HepG2 (cell line): ENCODE data around the gene PLEKHN1. TPM values are rescaled to one million over a fixed set of nuclear protein-coding genes. Genes with fewer than 3 reads are reported as not detected.
A peak's percentile ranks its signal among the peaks of the same experiment; 100 is the strongest.
"Not testable (repeated sequence)": the region's sequence is repeated elsewhere in the genome, so short reads cannot be mapped to it uniquely, and the experiment has no call there.

Source experiments
- ATAC-seq: fragments of 200-7000 bp; cut with Tn5 transposase; 3 replicates; pipeline ENCODE4 v1.9.1; 2020; ENCODE audit warnings: mild to moderate bottlenecking, moderate library complexity
- BruUV-seq: library from RNA; stranded (reverse); fragments of 400-500 nt; replicated peaks from 2 replicates; lab custom pipeline; 2021; lab: Mats Ljungman, UMichigan
- CTCF ChIA-PET: fragments of 300-600 bp; formaldehyde crosslinking; extraction: SDS; loops from one replicate; lab custom pipeline; 2021; ENCODE audit warnings: low total read pairs, inconsistent platforms, low intra/inter-chr PET ratio; lab: Yijun Ruan, JAX
- POLR2A ChIA-PET: fragments of 350-600 bp; sonication (Branson Sonifier 250); formaldehyde crosslinking; loops from one replicate; lab custom pipeline; 2020; ENCODE audit warnings: antibody characterized with exemption, inconsistent platforms; lab: Yijun Ruan, JAX
- DNase-seq: peaks from one replicate; pipeline ENCODE4 v3.0.0-alpha.2; 2015; ENCODE audit warnings: low spot score
- FAIRE-seq: peaks from 3 replicates; lab custom pipeline; 2011; peaks lifted over from hg19 to GRCh38; lab: Jason Lieb, UNC
- H2AFZ ChIP-seq: one replicate; pipeline ENCODE4 v1.6.1; 2011; ENCODE audit warnings: low read length, inconsistent platforms
- H3K27ac ChIP-seq: fragments of 300-600 bp; 3 replicates; pipeline ENCODE4 v1.8.0; 2011; ENCODE audit warnings: mixed run types, mild to moderate bottlenecking, mixed read lengths, low read length, inconsistent platforms; ENCODE audit not compliant: insufficient read depth; ENCODE audit errors: extremely low read length
- H3K27me3 ChIP-seq, 2 experiments: fragments of 200-600 bp in 1 of 2; 2 replicates in 1 of 2; 3 replicates in 1 of 2; pipeline versions ENCODE4 v1.6.0 to v1.8.0; 2011; ENCODE audit warnings: low read length in 2 of 2, mild to moderate bottlenecking in 2 of 2, moderate library complexity in 2 of 2, inconsistent platforms in 1 of 2; ENCODE audit not compliant: insufficient read depth in 2 of 2, control insufficient read depth in 1 of 2
- H3K36me3 ChIP-seq, 2 experiments: fragments of 200-600 bp in 1 of 2; replicated peaks in 1 of 2; 2 replicates in 1 of 2; 3 replicates in 1 of 2; pipeline versions ENCODE4 v1.5.1 to v1.8.0; 2011; ENCODE audit warnings: low read length in 2 of 2, inconsistent platforms in 1 of 2; ENCODE audit not compliant: insufficient read depth in 2 of 2, control insufficient read depth in 1 of 2
- H3K4me1 ChIP-seq: 2 replicates; pipeline ENCODE4 v1.5.1; 2012; ENCODE audit warnings: low read length, inconsistent platforms; ENCODE audit not compliant: insufficient read depth
- H3K4me2 ChIP-seq: 2 replicates; pipeline ENCODE4 v1.6.0; 2011; ENCODE audit warnings: low read depth, low read length, inconsistent platforms
- H3K4me3 ChIP-seq, 3 experiments: fragments of 200-600 bp in 1 of 3; sonication (generic), shearing (Covaris generic) in 1 of 3; replicated peaks in 1 of 3; 2 replicates each; pipeline ENCODE4 v1.5.1; 2011 to 2016; ENCODE audit warnings: low read length in 3 of 3, inconsistent platforms in 2 of 3, low read depth in 2 of 3, mild to moderate bottlenecking in 2 of 3, control low read depth in 1 of 3, mixed read lengths in 1 of 3; ENCODE audit not compliant: insufficient read depth in 1 of 3
- H3K79me2 ChIP-seq: one replicate; pipeline ENCODE4 v1.6.1; 2011; ENCODE audit warnings: low read length, inconsistent platforms; ENCODE audit not compliant: insufficient read depth
- H3K9ac ChIP-seq: 2 replicates; pipeline ENCODE4 v1.6.0; 2011; ENCODE audit warnings: mild to moderate bottlenecking, low read depth, low read length, inconsistent platforms; ENCODE audit not compliant: insufficient read depth
- H3K9me3 ChIP-seq: 2 replicates; pipeline ENCODE4 v1.5.1; 2012; ENCODE audit warnings: mild to moderate bottlenecking, low read length
- H4K20me1 ChIP-seq: 2 replicates; pipeline ENCODE4 v1.6.0; 2011; ENCODE audit warnings: inconsistent platforms, mild to moderate bottlenecking, low read length, moderate library complexity; ENCODE audit not compliant: insufficient read depth
- ATM ChIP-seq: fragments of 450-650 bp; IDR thresholded peaks from 2 replicates; pipeline ENCODE4 v1.7.1; 2017; ENCODE audit warnings: mild to moderate bottlenecking, borderline replicate concordance
- CREB1 ChIP-seq, 2 experiments: fragments of 450-650 bp in 1 of 2; IDR thresholded peaks; 2 replicates each; pipeline ENCODE4 v1.6.1; 2016 to 2017; ENCODE audit warnings: control low read depth in 1 of 2, mild to moderate bottlenecking in 1 of 2, missing compliant biosample characterization in 1 of 2, missing genetic modification characterization in 1 of 2
- DR1 ChIP-seq: sonication (generic); formaldehyde crosslinking; IDR thresholded peaks from 2 replicates; pipeline ENCODE4 v1.8.0; 2021; ENCODE audit warnings: mild to moderate bottlenecking, missing genetic modification reagents, inconsistent platforms
- DRAP1 ChIP-seq: IDR thresholded peaks from 2 replicates; pipeline ENCODE4 v1.6.1; 2016; ENCODE audit warnings: missing genetic modification reagents, missing compliant biosample characterization
- LCORL ChIP-seq, 2 experiments: fragments of 450-650 bp in 1 of 2; sonication (generic) in 1 of 2; formaldehyde crosslinking in 1 of 2; IDR thresholded peaks; 2 replicates each; pipeline versions ENCODE4 v1.5.0 to v1.6.1; 2017 to 2020; ENCODE audit warnings: antibody characterized with exemption in 1 of 2, missing genetic modification reagents in 1 of 2
- MAZ ChIP-seq, 2 experiments: sonication (generic) in 1 of 2; formaldehyde crosslinking in 1 of 2; IDR thresholded peaks; 2 replicates each; pipeline versions ENCODE4 v1.5.0 to v1.6.1; 2012 to 2020; ENCODE audit warnings: low read depth in 2 of 2, mild to moderate bottlenecking in 2 of 2, borderline replicate concordance in 1 of 2, improper control_type of control experiment in 1 of 2, low read length in 1 of 2, missing genetic modification reagents in 1 of 2, moderate library complexity in 1 of 2
- MED1 ChIP-seq: sonication (generic); formaldehyde crosslinking; IDR thresholded peaks from 2 replicates; pipeline ENCODE4 v1.4.0; 2020; ENCODE audit warnings: missing genetic modification reagents
- MEIS1 ChIP-seq: sonication (generic); formaldehyde crosslinking; IDR thresholded peaks from 2 replicates; pipeline ENCODE4 v1.9.0; 2021; ENCODE audit warnings: mild to moderate bottlenecking, missing genetic modification reagents, moderate library complexity, borderline replicate concordance
- NFYB ChIP-seq: sonication (generic); formaldehyde crosslinking; IDR thresholded peaks from 2 replicates; pipeline ENCODE4 v1.4.0; 2020; ENCODE audit warnings: missing genetic modification reagents
- NFYC ChIP-seq: IDR thresholded peaks from 2 replicates; pipeline ENCODE4 v1.6.1; 2016; ENCODE audit warnings: missing genetic modification reagents, missing compliant biosample characterization
- POLR2A ChIP-seq, 2 experiments: IDR thresholded peaks; 2 replicates each; pipeline ENCODE4 v1.6.1; 2011; ENCODE audit warnings: low read depth in 2 of 2, low read length in 2 of 2, mild to moderate bottlenecking in 1 of 2, moderate library complexity in 1 of 2; ENCODE audit not compliant: insufficient read depth in 1 of 2
- RXRA ChIP-seq: sonication (generic); formaldehyde crosslinking; IDR thresholded peaks from 2 replicates; pipeline ENCODE4 v1.5.1; 2020; ENCODE audit warnings: missing genetic modification reagents
- SP1 ChIP-seq, 2 experiments: fragments of 450-650 bp in 1 of 2; sonication (generic) in 1 of 2; formaldehyde crosslinking in 1 of 2; IDR thresholded peaks; 2 replicates each; pipeline versions ENCODE4 v1.4.0 to v1.6.1; 2016 to 2020; ENCODE audit warnings: missing genetic modification reagents in 1 of 2
- SP5 ChIP-seq: IDR thresholded peaks from 2 replicates; pipeline ENCODE4 v1.6.1; 2016; ENCODE audit warnings: low read depth, borderline replicate concordance
- TEAD3 ChIP-seq: optimal IDR thresholded peaks from 2 replicates; pipeline ENCODE3; 2016; ENCODE audit warnings: borderline replicate concordance
- ZGPAT ChIP-seq: IDR thresholded peaks from 2 replicates; pipeline ENCODE4 v1.6.1; 2016; ENCODE audit warnings: mild to moderate bottlenecking
- ZMYM2 ChIP-seq: sonication (generic); formaldehyde crosslinking; IDR thresholded peaks from 2 replicates; pipeline ENCODE4 v1.8.0; 2022; ENCODE audit warnings: mild to moderate bottlenecking, missing genetic modification reagents
- WGBS: methylation state at CpG from one replicate; pipeline ENCODE4 v1.1.6; 2017; ENCODE audit warnings: low lambda C conversion rate; 5-methylcytosine and 5-hydroxymethylcytosine counted together
- in situ Hi-C: cut with HindIII; loops from 2 replicates; pipeline ENCODE4 v1.10.0; 2017; ENCODE audit warnings: low pct_unique_long_range_greater_than_20kb; ENCODE audit not compliant: extremely low pct_ligation_motif_present
- intact Hi-C: fragments of 100-400 bp; cut with micrococcal nuclease; formaldehyde crosslinking; loops from one replicate; pipeline ENCODE4 v1.10.0; 2022; ENCODE audit not compliant: unreplicated experiment
- polyA plus RNA-seq, 8 experiments: library from polyadenylated mRNA; depleted of rRNA in 3 of 8; stranded (reverse) in 7 of 8; unstranded in 1 of 8; fragments of >200 nt; fragmentation: Illumina TruSeq in 4 of 8; extraction: Trizol in 4 of 8; gene quantifications; 2 replicates each; pipeline versions ENCODE4 v1.2.1 to v1.2.3, GENCODE V29; 2011 to 2016; ENCODE audit warnings: low read depth in 4 of 8, missing spikeins in 1 of 8, mixed read lengths in 1 of 8; ENCODE audit not compliant: insufficient read depth in 1 of 8
- total RNA-seq, 5 experiments: library from RNA; depleted of rRNA; stranded (reverse); fragments of >200 nt; fragmentation: Illumina TruSeq; extraction: Trizol; gene quantifications; 2 replicates each; pipeline ENCODE4 v1.2.3, GENCODE V29; 2016; ENCODE audit warnings: low read depth in 1 of 5

The PLEKHN1 gene
- total and polyA plus RNA-seq, 2 of the 13 experiments (the other 11 are each of a cell fraction or from before 2014, with no cell fraction given): 0.42 to 0.58 TPM

- 0 out of 2 replicates have a peak, but pooled peaks have one; percentile 38 for TF ChIP-seq MAZ (IDR thresholded peaks at IDR 0.05; ENCODE audit: borderline replicate concordance, low read depth, low read length)
- no peak for TF ChIP-seq MAZ (CRISPR knock-in tag; IDR thresholded peaks at IDR 0.05; ENCODE audit: low read depth)
- no peak for TF ChIP-seq MEIS1 (CRISPR knock-in tag)
- TF ChIP-seq ATM: no peak
- 0 out of 2 replicates have a peak, but pooled peaks have one; percentile 30 for TF ChIP-seq RXRA (CRISPR knock-in tag)
- no peak for TF ChIP-seq LCORL (IDR thresholded peaks at IDR 0.05)
- TF ChIP-seq LCORL (CRISPR knock-in tag; IDR thresholded peaks at IDR 0.05): peak; percentile 42; the same call in 1 of the 2 replicates
Measured at GRCh38 chr1:1014799-1015681, 48.8 kb downstream of the PLEKHN1 start (continued).

DNA sequence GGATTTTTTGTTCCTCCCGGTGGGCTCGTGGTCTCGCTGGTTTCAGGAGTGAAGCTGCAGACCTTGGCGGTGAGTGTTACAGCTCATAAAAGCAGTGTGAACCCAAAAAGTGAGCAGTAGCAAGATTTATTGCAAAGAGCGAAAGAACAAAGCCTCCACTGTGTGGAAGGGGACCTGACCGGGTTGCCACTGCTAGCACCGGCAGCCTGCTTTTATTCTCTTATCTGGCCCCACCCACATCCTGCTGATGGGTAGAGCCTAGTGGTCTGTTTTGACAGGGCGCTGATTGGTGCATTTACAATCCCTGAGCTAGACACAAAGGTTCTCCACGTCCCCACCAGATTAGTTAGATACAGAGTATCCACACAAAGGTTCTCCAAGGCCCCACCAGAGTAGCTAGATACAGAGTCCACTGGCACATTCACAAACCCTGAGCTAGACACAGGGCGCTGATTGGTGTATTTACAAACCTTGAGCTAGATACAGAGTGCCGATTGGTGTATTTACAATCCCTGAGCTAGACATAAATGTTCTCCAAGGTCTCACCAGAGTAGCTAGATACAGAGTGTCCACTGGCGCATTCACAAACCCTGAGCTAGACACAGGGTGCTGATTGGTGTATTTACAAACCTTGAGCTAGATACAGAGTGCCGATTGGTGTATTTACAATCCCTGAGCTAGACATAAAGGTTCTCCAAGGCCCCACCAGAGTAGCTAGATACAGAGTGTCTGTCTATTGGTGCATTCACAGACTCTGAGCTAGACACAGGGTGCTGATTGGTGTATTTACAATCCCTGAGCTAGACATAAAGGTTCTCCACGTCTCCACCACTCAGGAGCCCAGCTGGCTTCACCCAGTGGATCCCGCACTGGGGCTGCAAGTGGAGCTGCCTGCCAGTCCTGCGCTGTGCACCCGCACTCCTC lies 51.4 kb downstream of the PLEKHN1 start:
- peak overlapping the region; percentile 43; the same call in 1 of the 2 replicates for H3K9ac ChIP-seq
- H3K79me2 ChIP-seq: peaks cover 13% of the 10 kb centered on the region
- peaks cover 71% of the 10 kb centered on the region for H3K4me1 ChIP-seq
- WGBS: 69% methylated on average over 13 of the region's 17 CpGs
- H3K9me3 ChIP-seq; intact Hi-C loops; H3K27me3 ChIP-seq; H3K4me3 ChIP-seq; BruUV-seq; CTCF ChIA-PET; in situ Hi-C loops; H3K36me3 ChIP-seq; ATAC-seq; H2AFZ ChIP-seq; TF ChIP-seq CREB1, SP1 (IDR thresholded peaks at IDR 0.05): not testable (repeated sequence)
- POLR2A ChIA-PET: interaction anchor here (1.0 to 5.9 kb wide), 6 partner anchors 11 to 51 kb away, joined by 3 to 61 read pairs (median 8); partner anchors contain the start of genes HES4 and PLEKHN1
- peak overlapping the region; percentile 61 for H3K27ac ChIP-seq
- DNase-seq (peak; percentile 61), FAIRE-seq (peak; percentile 23)
- H4K20me1 ChIP-seq: peaks cover 13% of the 10 kb centered on the region; the same call in 1 of the 2 replicates
- H3K4me2 ChIP-seq: peak overlapping the region; percentile 36; the same call in 1 of the 2 replicates
- TF ChIP-seq NFYB (CRISPR knock-in tag) (peak; percentile 74), DR1 (0 out of 2 replicates have a peak, but pooled peaks have one; percentile 47), DRAP1 (CRISPR knock-in tag) (peak; percentile 93), CREB1 (CRISPR knock-in tag; IDR thresholded peaks at IDR 0.05) (0 out of 2 replicates have a peak, but pooled peaks have one; percentile 29), ZMYM2 (CRISPR knock-in tag) (peak; percentile 33; the same call in 1 of the 2 replicates), TEAD3 (CRISPR knock-in tag) (peak; percentile 7), MED1 (CRISPR knock-in tag) (0 out of 2 replicates have a peak, but pooled peaks have one; percentile 19), SP1 (CRISPR knock-in tag; IDR thresholded peaks at IDR 0.05) (0 out of 2 replicates have a peak, but pooled peaks have one; percentile 27), POLR2A (IDR thresholded peaks at IDR 0.05; ENCODE audit: insufficient read depth in 1 of 2, low read depth in 2 of 2, low read length in 2 of 2) (peak in 1 of 2 experiments; percentile 77; a peak in 2 of 4 replicates), SP5 (CRISPR knock-in tag) (0 out of 2 replicates have a peak, but pooled peaks have one; percentile 21), ZGPAT (CRISPR knock-in tag) (peak; percentile 44; the same call in 1 of the 2 replicates), NFYC (CRISPR knock-in tag) (peak; percentile 77)
